NCI-H526 treated with DMSO at 0.1 percent for 48 hours (cell line): Measurements from ENCODE around the gene CPA4.

Experiments
- DNase-seq: peaks from one replicate; lab custom pipeline; 2025; lab: John Stamatoyannopoulos, UW

The CPA4 gene

GRCh38 chr7:130275826-130276297, 17.1 kb upstream of the CPA4 start:
- no peak for DNase-seq

GRCh38 chr7:130276796-130277762, 15.9 kb upstream of the CPA4 start:
- DNase-seq: no peak

GRCh38 chr7:130277763-130278643, 15.0 kb upstream of the CPA4 start:
- DNase-seq: no peak

- no peak for DNase-seq
These were observed 14.1 kb upstream of the CPA4 start for GRCh38 chr7:130278860-130279259.

- no peak for DNase-seq
These were observed 13.7 kb upstream of the CPA4 start for GRCh38 chr7:130279286-130279685.

GRCh38 chr7:130279906-130280305, 13.1 kb upstream of the CPA4 start:
- no peak for DNase-seq

GRCh38 chr7:130281260-130281659, 11.7 kb upstream of the CPA4 start:
- DNase-seq: no peak

- no peak for DNase-seq
These were observed 6.1 kb upstream of the CPA4 start for GRCh38 chr7:130286881-130287280.

GRCh38 chr7:130288168-130288567, 4.8 kb upstream of the CPA4 start:
- DNase-seq: no peak

- no peak for DNase-seq
These were observed 4.1 kb upstream of the CPA4 start for GRCh38 chr7:130288829-130289228.

GRCh38 chr7:130289478-130289877, 3.5 kb upstream of the CPA4 start:
- DNase-seq: no peak

- no peak for DNase-seq
These were observed 2.2 kb upstream of the CPA4 start for GRCh38 chr7:130290745-130291144.

GRCh38 chr7:130293521-130293920, 560 bp downstream of the CPA4 start:
- DNase-seq: no peak

- DNase-seq: no peak
These were observed 1.4 kb downstream of the CPA4 start for GRCh38 chr7:130294314-130294713.

GRCh38 chr7:130296221-130296951, 3.4 kb downstream of the CPA4 start:
- no peak for DNase-seq

- DNase-seq: no peak
These were observed 4.9 kb downstream of the CPA4 start for GRCh38 chr7:130297628-130298543.

- no peak for DNase-seq
These were observed 5.8 kb downstream of the CPA4 start for GRCh38 chr7:130298544-130299326.

GRCh38 chr7:130299866-130300265, 6.9 kb downstream of the CPA4 start:
- no peak for DNase-seq

- DNase-seq: no peak
These were observed 8.6 kb downstream of the CPA4 start for GRCh38 chr7:130301501-130302020.

GRCh38 chr7:130302649-130303048, 9.7 kb downstream of the CPA4 start:
- DNase-seq: no peak
